HepG2 (cell line): Measurements from ENCODE around the gene ACOT6. TPM values are rescaled to one million over a fixed set of nuclear protein-coding genes. Genes with fewer than 3 reads are reported as not detected.
A peak's percentile ranks its signal among the peaks of the same experiment; 100 is the strongest.
"Not testable (repeated sequence)": the region's sequence is repeated elsewhere in the genome, so short reads cannot be mapped to it uniquely, and the experiment has no call there.

Source experiments
- CCDC6 ChIP-seq: sonication (generic); formaldehyde crosslinking; IDR thresholded peaks from 2 replicates; pipeline ENCODE4 v1.8.1; 2022; ENCODE audit warnings: mild to moderate bottlenecking, missing genetic modification reagents, moderate library complexity
- CREM ChIP-seq, 2 experiments: sonication (generic) in 1 of 2; formaldehyde crosslinking in 1 of 2; IDR thresholded peaks; 2 replicates each; pipeline versions ENCODE4 v1.4.0 to v1.6.1; 2016 to 2020; ENCODE audit warnings: antibody characterized with exemption in 1 of 2, mild to moderate bottlenecking in 1 of 2, missing genetic modification reagents in 1 of 2
- HNF4A ChIP-seq: sonication (generic); formaldehyde crosslinking; IDR thresholded peaks from 2 replicates; pipeline ENCODE4 v1.4.0; 2020; ENCODE audit warnings: missing genetic modification reagents
- RARA ChIP-seq: IDR thresholded peaks from 2 replicates; pipeline ENCODE4 v1.6.1; 2016; ENCODE audit warnings: missing genetic modification reagents, missing compliant biosample characterization
- RFXAP ChIP-seq: sonication (generic); formaldehyde crosslinking; IDR thresholded peaks from 2 replicates; pipeline ENCODE4 v1.4.0; 2020; ENCODE audit warnings: missing genetic modification reagents, borderline replicate concordance
- TARDBP ChIP-seq: sonication (generic); formaldehyde crosslinking; IDR thresholded peaks from 2 replicates; pipeline ENCODE4 v1.8.0; 2022; ENCODE audit warnings: mild to moderate bottlenecking, missing genetic modification reagents
- ZNF224 ChIP-seq: sonication (generic); formaldehyde crosslinking; IDR thresholded peaks from 2 replicates; pipeline ENCODE4 v1.5.0; 2020; ENCODE audit warnings: mild to moderate bottlenecking, missing genetic modification reagents
- ZNF292 ChIP-seq: sonication (generic); formaldehyde crosslinking; IDR thresholded peaks from 2 replicates; pipeline ENCODE4 v1.8.1; 2022; ENCODE audit warnings: mild to moderate bottlenecking, low read depth, missing genetic modification reagents, borderline replicate concordance
- ZNF501 ChIP-seq: sonication (generic); formaldehyde crosslinking; IDR thresholded peaks from 2 replicates; pipeline ENCODE4 v1.5.1; 2020; ENCODE audit warnings: mild to moderate bottlenecking, moderate library complexity, missing genetic modification reagents
- ZNF614 ChIP-seq: IDR thresholded peaks from 2 replicates; pipeline ENCODE4 v1.6.1; 2018; ENCODE audit warnings: missing biosample characterization, missing genetic modification reagents, inconsistent platforms, borderline replicate concordance
- ZNF703 ChIP-seq: sonication (generic); formaldehyde crosslinking; IDR thresholded peaks from 2 replicates; pipeline ENCODE4 v1.5.1; 2020; ENCODE audit warnings: missing genetic modification reagents, mild to moderate bottlenecking, moderate library complexity, borderline replicate concordance
- polyA plus RNA-seq, 8 experiments: library from polyadenylated mRNA; depleted of rRNA in 3 of 8; stranded (reverse) in 7 of 8; unstranded in 1 of 8; fragments of >200 nt; fragmentation: Illumina TruSeq in 4 of 8; extraction: Trizol in 4 of 8; gene quantifications; 2 replicates each; pipeline versions ENCODE4 v1.2.1 to v1.2.3, GENCODE V29; 2011 to 2016; ENCODE audit warnings: low read depth in 4 of 8, missing spikeins in 1 of 8, mixed read lengths in 1 of 8; ENCODE audit not compliant: insufficient read depth in 1 of 8
- total RNA-seq, 5 experiments: library from RNA; depleted of rRNA; stranded (reverse); fragments of >200 nt; fragmentation: Illumina TruSeq; extraction: Trizol; gene quantifications; 2 replicates each; pipeline ENCODE4 v1.2.3, GENCODE V29; 2016; ENCODE audit warnings: low read depth in 1 of 5
- TF ChIP-seq, protein P1 (sequence below): sonication (generic); formaldehyde crosslinking; IDR thresholded peaks from 2 replicates; pipeline ENCODE4 v1.4.0; 2020; ENCODE audit warnings: missing genetic modification reagents
- TF ChIP-seq, protein P2 (sequence below): sonication (generic); formaldehyde crosslinking; IDR thresholded peaks from 2 replicates; pipeline ENCODE4 v1.4.0; 2020; ENCODE audit warnings: missing genetic modification reagents
- TF ChIP-seq, protein P3 (sequence below): IDR thresholded peaks from 2 replicates; pipeline ENCODE4 v1.6.1; 2016; ENCODE audit warnings: missing genetic modification reagents, missing compliant biosample characterization
- TF ChIP-seq, protein P4 (sequence below): sonication (generic); formaldehyde crosslinking; IDR thresholded peaks from 2 replicates; pipeline ENCODE4 v1.8.0; 2022; ENCODE audit warnings: mild to moderate bottlenecking, missing genetic modification reagents; ENCODE audit not compliant: insufficient replicate concordance
- TF ChIP-seq, protein P5 (sequence below): sonication (generic); formaldehyde crosslinking; IDR thresholded peaks from 2 replicates; pipeline ENCODE4 v1.4.0; 2020; ENCODE audit warnings: missing genetic modification reagents

Gene ACOT6
- total and polyA plus RNA-seq, 2 of the 13 experiments (the other 11 are each of a cell fraction or from before 2014, with no cell fraction given), result 0.15 to 0.27 TPM

DNA sequence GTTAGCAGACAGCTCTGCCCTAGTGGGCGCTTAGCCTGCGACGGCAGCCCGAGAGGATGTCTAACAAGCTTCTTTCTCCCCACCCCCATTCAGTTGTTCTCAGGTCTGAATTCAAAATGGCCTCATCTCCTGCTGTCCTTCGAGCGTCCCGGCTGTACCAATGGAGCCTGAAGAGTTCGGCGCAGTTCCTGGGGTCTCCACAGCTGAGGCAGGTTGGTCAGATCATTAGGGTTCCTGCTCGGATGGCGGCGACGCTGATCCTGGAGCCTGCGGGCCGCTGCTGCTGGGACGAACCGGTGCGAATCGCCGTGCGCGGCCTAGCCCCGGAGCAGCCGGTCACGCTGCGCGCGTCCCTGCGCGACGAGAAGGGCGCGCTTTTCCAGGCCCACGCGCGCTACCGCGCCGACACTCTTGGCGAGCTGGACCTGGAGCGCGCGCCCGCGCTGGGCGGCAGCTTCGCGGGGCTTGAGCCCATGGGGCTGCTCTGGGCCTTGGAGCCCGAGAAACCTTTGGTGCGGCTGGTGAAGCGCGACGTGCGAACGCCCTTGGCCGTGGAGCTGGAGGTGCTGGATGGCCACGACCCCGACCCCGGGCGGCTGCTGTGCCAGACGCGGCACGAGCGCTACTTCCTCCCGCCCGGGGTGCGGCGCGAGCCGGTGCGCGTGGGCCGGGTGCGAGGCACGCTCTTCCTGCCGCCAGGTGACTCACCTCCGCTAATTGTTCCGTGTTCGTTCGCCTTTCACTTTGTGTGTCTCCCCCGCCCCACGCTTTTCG is 42.9 kb upstream of the ACOT6 start, which contains the start of gene ACOT2 (continued):
- TF ChIP-seq ZNF703 (peak; percentile 89; the same call in 1 of the 2 replicates), CCDC6 (CRISPR knock-in tag) (peak; percentile 68; the same call in 1 of the 2 replicates), ZNF224 (CRISPR knock-in tag) (peak; percentile 86; the same call in 1 of the 2 replicates), ZNF614 (peak; percentile 13; the same call in 1 of the 2 replicates), ZNF292 (CRISPR knock-in tag) (peak; percentile 48; the same call in 1 of the 2 replicates), HNF4A (CRISPR knock-in tag) (peak; percentile 85), RFXAP (CRISPR knock-in tag) (0 out of 2 replicates have a peak, but pooled peaks have one; percentile 13), RARA (peak; percentile 60), CREM (IDR thresholded peaks at IDR 0.05) (peak; percentile 39; the same call in 1 of the 2 replicates), TARDBP (peak; percentile 53; the same call in 1 of the 2 replicates), ZNF501 (peak; percentile 84)
- TF ChIP-seq, protein P1, sequence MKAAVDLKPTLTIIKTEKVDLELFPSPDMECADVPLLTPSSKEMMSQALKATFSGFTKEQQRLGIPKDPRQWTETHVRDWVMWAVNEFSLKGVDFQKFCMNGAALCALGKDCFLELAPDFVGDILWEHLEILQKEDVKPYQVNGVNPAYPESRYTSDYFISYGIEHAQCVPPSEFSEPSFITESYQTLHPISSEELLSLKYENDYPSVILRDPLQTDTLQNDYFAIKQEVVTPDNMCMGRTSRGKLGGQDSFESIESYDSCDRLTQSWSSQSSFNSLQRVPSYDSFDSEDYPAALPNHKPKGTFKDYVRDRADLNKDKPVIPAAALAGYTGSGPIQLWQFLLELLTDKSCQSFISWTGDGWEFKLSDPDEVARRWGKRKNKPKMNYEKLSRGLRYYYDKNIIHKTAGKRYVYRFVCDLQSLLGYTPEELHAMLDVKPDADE (CRISPR knock-in tag), result 0 out of 2 replicates have a peak, but pooled peaks have one; percentile 49
- TF ChIP-seq, protein P2, sequence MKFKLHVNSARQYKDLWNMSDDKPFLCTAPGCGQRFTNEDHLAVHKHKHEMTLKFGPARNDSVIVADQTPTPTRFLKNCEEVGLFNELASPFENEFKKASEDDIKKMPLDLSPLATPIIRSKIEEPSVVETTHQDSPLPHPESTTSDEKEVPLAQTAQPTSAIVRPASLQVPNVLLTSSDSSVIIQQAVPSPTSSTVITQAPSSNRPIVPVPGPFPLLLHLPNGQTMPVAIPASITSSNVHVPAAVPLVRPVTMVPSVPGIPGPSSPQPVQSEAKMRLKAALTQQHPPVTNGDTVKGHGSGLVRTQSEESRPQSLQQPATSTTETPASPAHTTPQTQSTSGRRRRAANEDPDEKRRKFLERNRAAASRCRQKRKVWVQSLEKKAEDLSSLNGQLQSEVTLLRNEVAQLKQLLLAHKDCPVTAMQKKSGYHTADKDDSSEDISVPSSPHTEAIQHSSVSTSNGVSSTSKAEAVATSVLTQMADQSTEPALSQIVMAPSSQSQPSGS (CRISPR knock-in tag), result peak; percentile 46; the same call in 1 of the 2 replicates
- TF ChIP-seq, protein P3, sequence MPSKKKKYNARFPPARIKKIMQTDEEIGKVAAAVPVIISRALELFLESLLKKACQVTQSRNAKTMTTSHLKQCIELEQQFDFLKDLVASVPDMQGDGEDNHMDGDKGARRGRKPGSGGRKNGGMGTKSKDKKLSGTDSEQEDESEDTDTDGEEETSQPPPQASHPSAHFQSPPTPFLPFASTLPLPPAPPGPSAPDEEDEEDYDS, result 0 out of 2 replicates have a peak, but pooled peaks have one; percentile 9
- TF ChIP-seq CREM (CRISPR knock-in tag; IDR thresholded peaks at IDR 0.05), result not testable (repeated sequence)
- TF ChIP-seq, protein P4, sequence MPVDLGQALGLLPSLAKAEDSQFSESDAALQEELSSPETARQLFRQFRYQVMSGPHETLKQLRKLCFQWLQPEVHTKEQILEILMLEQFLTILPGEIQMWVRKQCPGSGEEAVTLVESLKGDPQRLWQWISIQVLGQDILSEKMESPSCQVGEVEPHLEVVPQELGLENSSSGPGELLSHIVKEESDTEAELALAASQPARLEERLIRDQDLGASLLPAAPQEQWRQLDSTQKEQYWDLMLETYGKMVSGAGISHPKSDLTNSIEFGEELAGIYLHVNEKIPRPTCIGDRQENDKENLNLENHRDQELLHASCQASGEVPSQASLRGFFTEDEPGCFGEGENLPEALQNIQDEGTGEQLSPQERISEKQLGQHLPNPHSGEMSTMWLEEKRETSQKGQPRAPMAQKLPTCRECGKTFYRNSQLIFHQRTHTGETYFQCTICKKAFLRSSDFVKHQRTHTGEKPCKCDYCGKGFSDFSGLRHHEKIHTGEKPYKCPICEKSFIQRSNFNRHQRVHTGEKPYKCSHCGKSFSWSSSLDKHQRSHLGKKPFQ (CRISPR knock-in tag), result peak; percentile 90
- TF ChIP-seq, protein P5, sequence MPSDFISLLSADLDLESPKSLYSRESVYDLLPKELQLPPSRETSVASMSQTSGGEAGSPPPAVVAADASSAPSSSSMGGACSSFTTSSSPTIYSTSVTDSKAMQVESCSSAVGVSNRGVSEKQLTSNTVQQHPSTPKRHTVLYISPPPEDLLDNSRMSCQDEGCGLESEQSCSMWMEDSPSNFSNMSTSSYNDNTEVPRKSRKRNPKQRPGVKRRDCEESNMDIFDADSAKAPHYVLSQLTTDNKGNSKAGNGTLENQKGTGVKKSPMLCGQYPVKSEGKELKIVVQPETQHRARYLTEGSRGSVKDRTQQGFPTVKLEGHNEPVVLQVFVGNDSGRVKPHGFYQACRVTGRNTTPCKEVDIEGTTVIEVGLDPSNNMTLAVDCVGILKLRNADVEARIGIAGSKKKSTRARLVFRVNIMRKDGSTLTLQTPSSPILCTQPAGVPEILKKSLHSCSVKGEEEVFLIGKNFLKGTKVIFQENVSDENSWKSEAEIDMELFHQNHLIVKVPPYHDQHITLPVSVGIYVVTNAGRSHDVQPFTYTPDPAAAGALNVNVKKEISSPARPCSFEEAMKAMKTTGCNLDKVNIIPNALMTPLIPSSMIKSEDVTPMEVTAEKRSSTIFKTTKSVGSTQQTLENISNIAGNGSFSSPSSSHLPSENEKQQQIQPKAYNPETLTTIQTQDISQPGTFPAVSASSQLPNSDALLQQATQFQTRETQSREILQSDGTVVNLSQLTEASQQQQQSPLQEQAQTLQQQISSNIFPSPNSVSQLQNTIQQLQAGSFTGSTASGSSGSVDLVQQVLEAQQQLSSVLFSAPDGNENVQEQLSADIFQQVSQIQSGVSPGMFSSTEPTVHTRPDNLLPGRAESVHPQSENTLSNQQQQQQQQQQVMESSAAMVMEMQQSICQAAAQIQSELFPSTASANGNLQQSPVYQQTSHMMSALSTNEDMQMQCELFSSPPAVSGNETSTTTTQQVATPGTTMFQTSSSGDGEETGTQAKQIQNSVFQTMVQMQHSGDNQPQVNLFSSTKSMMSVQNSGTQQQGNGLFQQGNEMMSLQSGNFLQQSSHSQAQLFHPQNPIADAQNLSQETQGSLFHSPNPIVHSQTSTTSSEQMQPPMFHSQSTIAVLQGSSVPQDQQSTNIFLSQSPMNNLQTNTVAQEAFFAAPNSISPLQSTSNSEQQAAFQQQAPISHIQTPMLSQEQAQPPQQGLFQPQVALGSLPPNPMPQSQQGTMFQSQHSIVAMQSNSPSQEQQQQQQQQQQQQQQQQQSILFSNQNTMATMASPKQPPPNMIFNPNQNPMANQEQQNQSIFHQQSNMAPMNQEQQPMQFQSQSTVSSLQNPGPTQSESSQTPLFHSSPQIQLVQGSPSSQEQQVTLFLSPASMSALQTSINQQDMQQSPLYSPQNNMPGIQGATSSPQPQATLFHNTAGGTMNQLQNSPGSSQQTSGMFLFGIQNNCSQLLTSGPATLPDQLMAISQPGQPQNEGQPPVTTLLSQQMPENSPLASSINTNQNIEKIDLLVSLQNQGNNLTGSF (CRISPR knock-in tag), result peak; percentile 54
